Suprapubic skin (tissue), 4 donors: Measurements from ENCODE around the gene GSK3B. TPM values are rescaled to one million over a fixed set of nuclear protein-coding genes. Genes with fewer than 3 reads are reported as not detected.
"Not testable (repeated sequence)": the region's sequence is repeated elsewhere in the genome, so short reads cannot be mapped to it uniquely, and the experiment has no call there.

Experiments
- DNase-seq, 2 donors: peaks; one replicate each; pipeline ENCODE4 v3.0.0-alpha.2; 2019; ENCODE audit warnings: low spot score in 2 of 2
- H3K27ac ChIP-seq: fragments of 200-600 bp; sonication (generic); one replicate; pipeline ENCODE4 v1.5.1; 2019
- H3K27me3 ChIP-seq: fragments of 200-600 bp; sonication (generic); one replicate; pipeline ENCODE4 v1.5.1; 2019
- H3K36me3 ChIP-seq: fragments of 200-600 bp; sonication (generic); one replicate; pipeline ENCODE4 v1.5.1; 2019
- H3K4me1 ChIP-seq: fragments of 200-600 bp; sonication (generic); one replicate; pipeline ENCODE4 v1.5.1; 2019
- H3K4me3 ChIP-seq: fragments of 200-600 bp; sonication (generic); one replicate; pipeline ENCODE4 v1.5.1; 2019; ENCODE audit warnings: mild to moderate bottlenecking
- H3K9me3 ChIP-seq: fragments of 200-600 bp; sonication (generic); one replicate; pipeline ENCODE4 v1.5.1; 2019
- EP300 ChIP-seq: sonication (generic); formaldehyde crosslinking; IDR thresholded peaks from one replicate; pipeline ENCODE4 v1.6.1; 2017; ENCODE audit warnings: antibody characterized with exemption
- POLR2A ChIP-seq, 2 donors: fragments of 450-650 bp; IDR thresholded peaks; one replicate each; pipeline ENCODE4 v1.6.1; 2017; ENCODE audit warnings: antibody characterized with exemption in 2 of 2, mild to moderate bottlenecking in 2 of 2, moderate library complexity in 2 of 2
- POLR2AphosphoS5 ChIP-seq, 3 donors: sonication (generic); formaldehyde crosslinking; IDR thresholded peaks; one replicate each; pipeline ENCODE4 v1.6.1; 2017; ENCODE audit warnings: antibody characterized with exemption in 3 of 3
- WGBS: methylation state at CpG from one replicate; pipeline ENCODE4 v1.1.5; 2018; 5-methylcytosine and 5-hydroxymethylcytosine counted together
- total RNA-seq, 4 donors: library from RNA; depleted of rRNA; stranded (reverse); fragments of >200 nt; gene quantifications; one replicate each; pipeline ENCODE4 v1.1.0, GENCODE V29; 2016
- TF ChIP-seq, protein P1 (sequence below), 2 donors: fragments of 200-600 bp in 1 of 2; fragments of 450-650 bp in 1 of 2; sonication (generic) in 1 of 2; IDR thresholded peaks; one replicate each; pipeline ENCODE4 v1.5.1; 2016 to 2019; ENCODE audit warnings: antibody characterized with exemption in 2 of 2, mild to moderate bottlenecking in 1 of 2, moderate library complexity in 1 of 2

The GSK3B gene
- total RNA-seq, 4 donors from 2014 or later: 43.8 to 58.1 (median 53.0) TPM

DNA sequence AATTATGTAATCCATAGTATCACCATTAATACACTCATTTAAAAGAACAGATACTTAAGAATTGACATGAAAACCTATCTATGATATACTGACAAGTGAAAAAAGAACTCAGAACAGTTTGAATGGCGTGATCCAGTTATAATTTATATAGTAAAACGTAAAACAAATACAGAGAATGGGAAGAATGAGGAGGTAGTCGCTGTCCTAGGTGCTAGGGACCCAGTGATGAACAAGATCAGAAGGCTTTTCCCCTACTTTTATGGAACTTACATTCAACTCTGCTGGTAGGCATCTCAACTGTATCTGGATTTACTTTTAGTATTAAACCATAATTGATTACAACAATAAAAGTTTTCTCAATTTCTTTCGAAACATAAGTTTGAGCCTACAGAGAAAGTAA, 31.8 kb downstream of the GSK3B start:
- H3K4me3 ChIP-seq: no peak overlapping the region
- no peaks in the 10 kb centered on the region for H3K9me3 ChIP-seq
- DNase-seq: no peak
- H3K27ac ChIP-seq: no peak overlapping the region
- 93% methylated on average over 4 of the region's 4 CpGs for WGBS
- TF ChIP-seq, protein P1, sequence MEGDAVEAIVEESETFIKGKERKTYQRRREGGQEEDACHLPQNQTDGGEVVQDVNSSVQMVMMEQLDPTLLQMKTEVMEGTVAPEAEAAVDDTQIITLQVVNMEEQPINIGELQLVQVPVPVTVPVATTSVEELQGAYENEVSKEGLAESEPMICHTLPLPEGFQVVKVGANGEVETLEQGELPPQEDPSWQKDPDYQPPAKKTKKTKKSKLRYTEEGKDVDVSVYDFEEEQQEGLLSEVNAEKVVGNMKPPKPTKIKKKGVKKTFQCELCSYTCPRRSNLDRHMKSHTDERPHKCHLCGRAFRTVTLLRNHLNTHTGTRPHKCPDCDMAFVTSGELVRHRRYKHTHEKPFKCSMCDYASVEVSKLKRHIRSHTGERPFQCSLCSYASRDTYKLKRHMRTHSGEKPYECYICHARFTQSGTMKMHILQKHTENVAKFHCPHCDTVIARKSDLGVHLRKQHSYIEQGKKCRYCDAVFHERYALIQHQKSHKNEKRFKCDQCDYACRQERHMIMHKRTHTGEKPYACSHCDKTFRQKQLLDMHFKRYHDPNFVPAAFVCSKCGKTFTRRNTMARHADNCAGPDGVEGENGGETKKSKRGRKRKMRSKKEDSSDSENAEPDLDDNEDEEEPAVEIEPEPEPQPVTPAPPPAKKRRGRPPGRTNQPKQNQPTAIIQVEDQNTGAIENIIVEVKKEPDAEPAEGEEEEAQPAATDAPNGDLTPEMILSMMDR (IDR thresholded peaks at IDR 0.05): no peak
- TF ChIP-seq POLR2AphosphoS5 (IDR thresholded peaks at IDR 0.05): no peak
- no peak for TF ChIP-seq POLR2A (IDR thresholded peaks at IDR 0.05)
- no peak for TF ChIP-seq EP300
- peaks cover 15% of the 10 kb centered on the region for H3K4me1 ChIP-seq
- no peaks in the 10 kb centered on the region for H3K27me3 ChIP-seq
- H3K36me3 ChIP-seq: no peaks in the 10 kb centered on the region

DNA sequence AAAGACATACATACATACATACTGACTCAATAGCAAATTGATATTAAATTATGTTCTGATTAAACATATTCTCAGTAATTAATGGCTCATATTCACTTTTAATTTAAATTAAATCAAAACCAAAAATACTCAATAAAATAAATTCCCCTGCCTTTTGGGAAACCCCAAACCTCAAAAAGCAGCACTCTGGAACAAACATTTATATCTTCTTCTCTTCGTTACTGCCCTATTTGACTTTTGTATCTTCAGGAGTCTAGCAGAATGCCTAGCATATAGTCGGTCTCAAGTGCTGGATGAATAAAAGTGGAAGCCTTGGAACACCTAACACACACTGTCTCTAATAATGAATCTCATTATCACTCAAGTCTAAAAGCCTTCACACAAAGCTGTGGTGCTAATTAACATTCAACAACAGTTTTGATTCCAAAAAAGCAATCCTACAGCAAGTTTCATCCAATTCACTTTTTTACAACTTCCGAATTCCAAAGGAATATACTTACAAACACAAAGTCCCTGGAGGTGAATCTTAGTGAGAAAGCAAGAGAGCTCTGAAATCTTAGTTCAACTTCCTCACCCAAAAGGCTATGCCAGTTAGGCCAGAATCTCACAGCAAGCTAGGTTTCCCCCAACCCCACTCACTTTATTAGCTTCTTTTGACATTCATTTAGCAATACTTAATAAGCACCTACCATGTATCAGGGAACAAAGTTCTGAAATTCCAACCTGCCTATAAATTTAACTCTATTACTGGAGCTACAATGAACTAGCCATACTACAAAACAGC, 35.0 kb downstream of the GSK3B start:
- H3K36me3 ChIP-seq: no peaks in the 10 kb centered on the region
- DNase-seq: no peak
- H3K9me3 ChIP-seq: no peaks in the 10 kb centered on the region
- TF ChIP-seq, protein P1 (IDR thresholded peaks at IDR 0.05): no peak
- no peak for TF ChIP-seq POLR2AphosphoS5 (IDR thresholded peaks at IDR 0.05)
- peaks cover 15% of the 10 kb centered on the region for H3K4me1 ChIP-seq
- no peaks in the 10 kb centered on the region for H3K27me3 ChIP-seq
- H3K4me3 ChIP-seq: no peak overlapping the region
- H3K27ac ChIP-seq: no peak overlapping the region
- WGBS: 50% methylated on average over 3 of the region's 3 CpGs

DNA sequence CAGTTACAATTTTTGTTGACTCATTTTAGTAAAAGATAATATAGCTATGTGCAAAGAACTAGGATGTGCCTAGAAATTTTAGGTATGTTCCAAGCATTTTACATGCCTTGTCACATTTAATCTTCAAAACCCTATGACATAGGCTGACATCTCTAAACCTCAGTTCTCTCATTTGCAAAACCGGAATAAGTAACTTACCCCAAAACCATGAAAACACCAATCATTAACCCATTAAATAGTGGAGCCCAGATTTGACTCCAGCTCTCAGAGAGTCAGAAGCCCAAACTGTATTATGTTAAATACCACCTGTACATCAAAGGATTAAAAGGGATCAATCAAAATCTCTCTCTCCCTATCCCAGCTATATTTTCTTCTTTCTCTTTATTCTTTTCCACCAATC, 36.6 kb downstream of the GSK3B start:
- WGBS: 83% methylated on average over 1 of the region's 1 CpG
- no peaks in the 10 kb centered on the region for H3K9me3 ChIP-seq
- TF ChIP-seq POLR2A (IDR thresholded peaks at IDR 0.05): no peak
- no peak for TF ChIP-seq EP300
- TF ChIP-seq POLR2AphosphoS5 (IDR thresholded peaks at IDR 0.05): no peak
- TF ChIP-seq, protein P1 (IDR thresholded peaks at IDR 0.05): no peak
- no peak overlapping the region for H3K27ac ChIP-seq
- H3K27me3 ChIP-seq: no peaks in the 10 kb centered on the region
- H3K4me3 ChIP-seq: no peak overlapping the region
- no peak for DNase-seq
- H3K36me3 ChIP-seq: no peaks in the 10 kb centered on the region
- peaks cover 15% of the 10 kb centered on the region for H3K4me1 ChIP-seq

DNA sequence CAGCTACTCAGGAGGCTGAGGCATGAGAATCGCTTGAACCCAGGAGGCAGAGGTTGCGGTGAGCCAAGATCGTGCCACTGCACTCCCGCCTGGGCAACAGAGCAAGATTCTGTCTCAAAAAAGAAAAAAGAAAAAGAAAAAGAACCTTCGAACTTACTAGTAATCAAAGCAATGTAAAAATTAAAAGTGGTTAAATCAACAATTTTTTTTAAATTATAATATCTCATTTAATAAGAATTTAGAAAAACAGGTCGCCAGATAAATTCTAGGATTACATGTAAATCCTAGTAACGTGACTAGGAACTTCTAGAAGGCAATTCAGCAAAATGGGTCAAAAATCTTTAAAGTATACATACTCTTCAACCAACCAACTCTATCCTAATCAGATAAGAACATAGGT, 37.2 kb downstream of the GSK3B start:
- no peak overlapping the region for H3K27ac ChIP-seq
- no peak overlapping the region for H3K4me3 ChIP-seq
- no peaks in the 10 kb centered on the region for H3K36me3 ChIP-seq
- no peaks in the 10 kb centered on the region for H3K9me3 ChIP-seq
- no peak for DNase-seq
- H3K4me1 ChIP-seq: peaks cover 15% of the 10 kb centered on the region
- H3K27me3 ChIP-seq: no peaks in the 10 kb centered on the region
- WGBS: 96% methylated on average over 7 of the region's 7 CpGs
- TF ChIP-seq, protein P1 (IDR thresholded peaks at IDR 0.05): no peak
- no peak for TF ChIP-seq EP300

DNA sequence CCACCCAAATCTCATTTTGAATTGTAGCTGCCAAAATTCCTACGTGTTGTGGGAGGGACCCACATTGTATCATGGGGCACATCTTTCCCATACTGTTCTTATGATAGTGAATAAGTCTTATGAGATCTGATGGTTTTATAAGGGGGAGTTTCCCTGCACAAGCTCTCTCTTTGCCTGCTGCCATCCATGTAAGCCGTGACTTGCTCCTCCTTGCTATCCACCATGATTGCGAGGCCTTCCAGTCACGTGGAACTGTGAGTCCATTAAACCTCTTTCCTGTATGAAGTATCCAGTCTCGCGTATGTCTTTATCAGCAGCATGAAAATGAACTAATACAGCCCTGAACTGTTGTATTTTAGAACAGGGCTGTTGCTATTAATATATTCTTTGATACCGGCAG, 40.6 kb downstream of the GSK3B start:
- DNase-seq, H3K27ac ChIP-seq, H3K27me3 ChIP-seq, H3K4me3 ChIP-seq, H3K9me3 ChIP-seq, H3K36me3 ChIP-seq: not testable (repeated sequence)
- 95% methylated on average over 7 of the region's 7 CpGs for WGBS
- H3K4me1 ChIP-seq: peaks cover 23% of the 10 kb centered on the region

DNA sequence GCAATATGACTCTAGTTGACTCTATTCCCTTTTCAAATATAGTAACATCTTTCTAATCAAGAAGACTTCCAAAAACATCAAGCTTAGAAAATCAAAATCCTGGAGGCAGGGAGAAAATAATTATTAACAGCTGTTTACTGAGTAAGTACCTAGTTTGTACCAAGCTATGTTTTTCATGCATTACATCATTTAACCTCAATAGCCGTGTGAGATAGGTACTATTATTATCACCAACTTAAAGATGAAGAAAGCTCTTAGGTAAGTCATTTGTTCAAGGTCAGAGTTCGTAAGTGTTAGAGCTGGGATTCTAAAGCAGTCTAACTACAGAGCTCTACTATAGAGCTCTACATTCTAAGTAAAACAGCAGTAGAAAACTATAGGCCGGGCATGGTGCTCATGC, 41.6 kb downstream of the GSK3B start:
- Histone ChIP-seq H3K4me1 (peaks cover 27% of the 10 kb centered on the region), H3K9me3 (no peaks in the 10 kb centered on the region)
- WGBS: 82% methylated on average over 3 of the region's 3 CpGs

More for the DNA sequence above, 41.6 kb downstream of the GSK3B start:
- H3K36me3 ChIP-seq: no peaks in the 10 kb centered on the region
- no peaks in the 10 kb centered on the region for H3K27me3 ChIP-seq
- no peak overlapping the region for H3K4me3 ChIP-seq
- DNase-seq: no peak
- TF ChIP-seq, protein P1 (IDR thresholded peaks at IDR 0.05): no peak
- TF ChIP-seq EP300 (no peak), POLR2A (IDR thresholded peaks at IDR 0.05) (no peak), POLR2AphosphoS5 (IDR thresholded peaks at IDR 0.05) (no peak)
- H3K27ac ChIP-seq: no peak overlapping the region
